Colonic mucosa (tissue), 4 donors: Measurements from ENCODE around the gene PCDHGA10. TPM values are rescaled to one million over a fixed set of nuclear protein-coding genes. Genes with fewer than 3 reads are reported as not detected.
"Not testable (repeated sequence)": the region's sequence is repeated elsewhere in the genome, so short reads cannot be mapped to it uniquely, and the experiment has no call there.

ENCODE experiments used
- DNase-seq: peaks from one replicate; pipeline ENCODE4 v3.0.0-alpha.2; 2020
- H3K27ac ChIP-seq: fragments of 200-600 bp; one replicate; pipeline ENCODE4 v1.8.0; 2021
- H3K27me3 ChIP-seq: fragments of 200-600 bp; one replicate; pipeline ENCODE4 v1.8.0; 2021
- H3K36me3 ChIP-seq: fragments of 200-600 bp; one replicate; pipeline ENCODE4 v1.8.0; 2021
- H3K4me1 ChIP-seq: fragments of 200-600 bp; one replicate; pipeline ENCODE4 v1.8.0; 2021; ENCODE audit warnings: mild to moderate bottlenecking
- H3K4me3 ChIP-seq: fragments of 200-600 bp; one replicate; pipeline ENCODE4 v1.8.0; 2021
- H3K9ac ChIP-seq, 2 donors: one replicate each; pipeline ENCODE4 v1.7.0; 2013; ENCODE audit warnings: control low read depth in 2 of 2, low read depth in 2 of 2, low read length in 2 of 2
- H3K9me3 ChIP-seq: fragments of 200-600 bp; one replicate; pipeline ENCODE4 v1.8.0; 2021
- CTCF ChIP-seq: fragments of 200-600 bp; IDR thresholded peaks from one replicate; pipeline ENCODE4 v1.8.0; 2022; ENCODE audit warnings: antibody characterized with exemption, mild to moderate bottlenecking
- intact Hi-C: fragments of 100-400 bp; cut with DNase I; formaldehyde crosslinking; loops from one replicate; pipeline ENCODE4 v1.14.1; 2022
- total RNA-seq, 2 donors: library from RNA; stranded (reverse); fragmentation: NEBNext Ultra II Directional in 1 of 2; extraction: Animal tissue kit (Norgen Biotek cat#: 25700) in 1 of 2; gene quantifications; one replicate each; pipeline ENCODE4 v1.2.1, GENCODE V29; 2021
- donor health status: healthy.
- donor health status: DM: no; HTN: no; CAD: no.
- donor health status: DM: no; HTN: no; CAD: no.

Gene PCDHGA10
- total RNA-seq, 2 donors from 2014 or later: 2.7 to 4.7 TPM

GRCh38 chr5:141399555-141400258, 13.1 kb upstream of the PCDHGA10 start:
- intact Hi-C loops: no loop called here
- Histone ChIP-seq H3K36me3 (no peaks in the 10 kb centered on the region), H3K4me1 (no peaks in the 10 kb centered on the region), H3K9ac (no peak overlapping the region), H3K27ac (no peak overlapping the region), H3K9me3 (no peaks in the 10 kb centered on the region), H3K27me3 (no peaks in the 10 kb centered on the region), H3K4me3 (no peak overlapping the region)
- no peak for DNase-seq
- no peak for TF ChIP-seq CTCF

- no peak within 1 kb of the TSS for H3K9ac ChIP-seq
- no peaks in the 10 kb centered on the region for H3K36me3 ChIP-seq
- H3K27me3 ChIP-seq: no peaks in the 10 kb centered on the region
- H3K4me1 ChIP-seq: no peaks in the 10 kb centered on the region
- no peaks in the 10 kb centered on the region for H3K9me3 ChIP-seq
- no peak within 1 kb of the TSS for H3K4me3 ChIP-seq
- H3K27ac ChIP-seq: no peak within 1 kb of the TSS
- no peak for DNase-seq
- intact Hi-C loops: no loop called here
- TF ChIP-seq CTCF: no peak
Observed at GRCh38 chr5:141402553-141403243, 10.1 kb upstream of the PCDHGA10 start, which contains the start of gene PCDHGA9. PCDHGA9 (plus strand) TSS chr5:141402778; CDS start chr5:141402953, 175 bp downstream.

GRCh38 chr5:141403387-141403786, 9.4 kb upstream of the PCDHGA10 start:
- no peak for DNase-seq
- H3K36me3 ChIP-seq: no peaks in the 10 kb centered on the region
- no peak overlapping the region for H3K4me3 ChIP-seq
- H3K9ac ChIP-seq: no peak overlapping the region
- H3K27ac ChIP-seq: no peak overlapping the region
- no peaks in the 10 kb centered on the region for H3K4me1 ChIP-seq
- TF ChIP-seq CTCF: no peak
- no peaks in the 10 kb centered on the region for H3K9me3 ChIP-seq
- no peaks in the 10 kb centered on the region for H3K27me3 ChIP-seq
- intact Hi-C loops: no loop called here

- H3K9me3 ChIP-seq, H3K4me1 ChIP-seq, intact Hi-C loops, H3K9ac ChIP-seq, H3K4me3 ChIP-seq, H3K27me3 ChIP-seq, H3K27ac ChIP-seq, H3K36me3 ChIP-seq: not testable (repeated sequence)
- DNase-seq: peak; percentile 38
Observed at GRCh38 chr5:141407790-141408505, 4.8 kb upstream of the PCDHGA10 start, which contains the start of gene PCDHGB6. PCDHGB6 (plus strand) TSS chr5:141408021; CDS start chr5:141408203, 182 bp downstream.

GRCh38 chr5:141409598-141410306, 3.0 kb upstream of the PCDHGA10 start:
- H3K9ac ChIP-seq: no peak overlapping the region
- no peak for DNase-seq
- H3K4me1 ChIP-seq: no peaks in the 10 kb centered on the region
- peaks cover 9% of the 10 kb centered on the region for H3K9me3 ChIP-seq
- H3K36me3 ChIP-seq: no peaks in the 10 kb centered on the region
- H3K27ac ChIP-seq: no peak overlapping the region
- intact Hi-C loops: loop anchor here (10.0 kb wide), 2 partner anchors 115 to 155 kb away; no protein-coding TSS in a partner anchor
- no peak for TF ChIP-seq CTCF
- no peaks in the 10 kb centered on the region for H3K27me3 ChIP-seq
- no peak overlapping the region for H3K4me3 ChIP-seq
